HepG2 (cell line): ENCODE data around the gene BBS4. TPM values are rescaled to one million over a fixed set of nuclear protein-coding genes. Genes with fewer than 3 reads are reported as not detected.

Source experiments
- ARID5B ChIP-seq: IDR thresholded peaks from 2 replicates; pipeline ENCODE4 v1.4.0; 2020; ENCODE audit warnings: mild to moderate bottlenecking, missing genetic modification reagents
- BCLAF1 ChIP-seq: fragments of 450-650 bp; IDR thresholded peaks from 2 replicates; pipeline ENCODE4 v1.6.1; 2017; ENCODE audit warnings: mild to moderate bottlenecking
- FOXA3 ChIP-seq: IDR thresholded peaks from 2 replicates; pipeline ENCODE4 v1.6.1; 2016; ENCODE audit warnings: missing genetic modification reagents, missing compliant biosample characterization
- HHEX ChIP-seq: IDR thresholded peaks from 2 replicates; pipeline ENCODE4 v1.6.1; 2016; ENCODE audit warnings: control low read depth
- HNRNPLL ChIP-seq: fragments of 200-400 bp; formaldehyde crosslinking; IDR thresholded peaks from 2 replicates; pipeline ENCODE4 v1.6.1; 2017; ENCODE audit warnings: mild to moderate bottlenecking, low read depth, low read length; ENCODE audit not compliant: poor library complexity, severe bottlenecking
- ISX ChIP-seq: sonication (generic); formaldehyde crosslinking; conservative IDR thresholded peaks from 2 replicates; pipeline ENCODE4 v1.5.0; 2020; ENCODE audit warnings: missing genetic modification reagents
- KDM3A ChIP-seq: IDR thresholded peaks from 2 replicates; pipeline ENCODE4 v1.6.1; 2018; ENCODE audit warnings: low read depth, missing compliant biosample characterization
- MEF2D ChIP-seq: sonication (generic); formaldehyde crosslinking; IDR thresholded peaks from 2 replicates; pipeline ENCODE4 v1.5.1; 2020; ENCODE audit warnings: mild to moderate bottlenecking, missing genetic modification reagents
- NFIB ChIP-seq: sonication (generic); formaldehyde crosslinking; IDR thresholded peaks from 2 replicates; pipeline ENCODE4 v1.9.0; 2021; ENCODE audit warnings: missing genetic modification reagents, mild to moderate bottlenecking, borderline replicate concordance
- NR2F1 ChIP-seq, 2 experiments: fragments of 450-650 bp in 1 of 2; formaldehyde crosslinking in 1 of 2; IDR thresholded peaks; 2 replicates each; pipeline versions ENCODE4 v1.5.0 to v1.6.1; 2016 to 2020; ENCODE audit warnings: mild to moderate bottlenecking in 1 of 2, missing compliant biosample characterization in 1 of 2, missing genetic modification reagents in 1 of 2, moderate library complexity in 1 of 2
- SOX13 ChIP-seq, 3 experiments: fragments of 450-650 bp in 1 of 3; sonication (generic) in 1 of 3; formaldehyde crosslinking in 1 of 3; IDR thresholded peaks in 2 of 3; conservative IDR thresholded peaks in 1 of 3; 2 replicates each; pipeline versions ENCODE4 v1.5.0 to v1.6.1; 2016 to 2020; ENCODE audit warnings: antibody characterized with exemption in 1 of 3, mild to moderate bottlenecking in 1 of 3, missing compliant biosample characterization in 1 of 3, missing genetic modification reagents in 1 of 3, moderate library complexity in 1 of 3
- TAF15 ChIP-seq: fragments of 200-400 bp; formaldehyde crosslinking; IDR thresholded peaks from one replicate; pipeline ENCODE4 v1.6.1; 2018; ENCODE audit warnings: mild to moderate bottlenecking, low read depth, low read length; ENCODE audit not compliant: poor library complexity, severe bottlenecking
- TARDBP ChIP-seq: sonication (generic); formaldehyde crosslinking; IDR thresholded peaks from 2 replicates; pipeline ENCODE4 v1.8.0; 2022; ENCODE audit warnings: mild to moderate bottlenecking, missing genetic modification reagents
- TCF12 ChIP-seq, 2 experiments: fragments of 450-650 bp in 1 of 2; sonication (generic) in 1 of 2; formaldehyde crosslinking in 1 of 2; IDR thresholded peaks; 2 replicates each; pipeline versions ENCODE4 v1.6.1 to v1.8.0; 2017 to 2022; ENCODE audit warnings: antibody characterized with exemption in 1 of 2, mild to moderate bottlenecking in 1 of 2, missing genetic modification reagents in 1 of 2, moderate library complexity in 1 of 2
- ZBTB7A ChIP-seq: sonication (generic); formaldehyde crosslinking; IDR thresholded peaks from 2 replicates; pipeline ENCODE4 v1.8.0; 2022; ENCODE audit warnings: mild to moderate bottlenecking, missing genetic modification reagents
- ZNF101 ChIP-seq: sonication (generic); formaldehyde crosslinking; IDR thresholded peaks from 2 replicates; pipeline ENCODE4 v1.4.0; 2020; ENCODE audit warnings: mild to moderate bottlenecking, low read depth, missing genetic modification reagents, borderline replicate concordance
- ZNF253 ChIP-seq: sonication (generic); formaldehyde crosslinking; IDR thresholded peaks from 2 replicates; pipeline ENCODE4 v1.8.0; 2022; ENCODE audit warnings: mild to moderate bottlenecking, missing genetic modification reagents, borderline replicate concordance
- ZNF263 ChIP-seq: sonication (generic); formaldehyde crosslinking; IDR thresholded peaks from 2 replicates; pipeline ENCODE4 v1.4.0; 2020; ENCODE audit warnings: missing genetic modification reagents
- ZNF446 ChIP-seq: sonication (generic); formaldehyde crosslinking; IDR thresholded peaks from 2 replicates; pipeline ENCODE4 v1.5.0; 2020; ENCODE audit warnings: mild to moderate bottlenecking, missing genetic modification reagents
- ZNF576 ChIP-seq: sonication (generic); formaldehyde crosslinking; IDR thresholded peaks from 2 replicates; pipeline ENCODE4 v1.4.0; 2020; ENCODE audit warnings: mild to moderate bottlenecking, missing genetic modification reagents
- polyA plus RNA-seq, 8 experiments: library from polyadenylated mRNA; depleted of rRNA in 3 of 8; stranded (reverse) in 7 of 8; unstranded in 1 of 8; fragments of >200 nt; fragmentation: Illumina TruSeq in 4 of 8; extraction: Trizol in 4 of 8; gene quantifications; 2 replicates each; pipeline versions ENCODE4 v1.2.1 to v1.2.3, GENCODE V29; 2011 to 2016; ENCODE audit warnings: low read depth in 4 of 8, missing spikeins in 1 of 8, mixed read lengths in 1 of 8; ENCODE audit not compliant: insufficient read depth in 1 of 8
- total RNA-seq, 5 experiments: library from RNA; depleted of rRNA; stranded (reverse); fragments of >200 nt; fragmentation: Illumina TruSeq; extraction: Trizol; gene quantifications; 2 replicates each; pipeline ENCODE4 v1.2.3, GENCODE V29; 2016; ENCODE audit warnings: low read depth in 1 of 5
- TF ChIP-seq, protein P1 (sequence below): IDR thresholded peaks from 2 replicates; pipeline ENCODE4 v1.6.1; 2016; ENCODE audit warnings: missing genetic modification reagents, missing compliant biosample characterization
- TF ChIP-seq, protein P2 (sequence below): sonication (generic); formaldehyde crosslinking; IDR thresholded peaks from 2 replicates; pipeline ENCODE4 v1.4.0; 2020; ENCODE audit warnings: missing genetic modification reagents

The BBS4 gene
- total and polyA plus RNA-seq, 2 of the 13 experiments (the other 11 are each of a cell fraction or from before 2014, with no cell fraction given) = 16.0 to 21.3 TPM

GRCh38 chr15:72727154-72727553 is 41.1 kb downstream of the BBS4 start (continued):
- TF ChIP-seq SOX13 (IDR thresholded peaks at IDR 0.05) (no peak), SOX13 (CRISPR knock-in tag; conservative IDR thresholded peaks at IDR 0.05 in 1 of 2, IDR thresholded peaks at IDR 0.05 in 1 of 2) (peak in 1 of 2 experiments; percentile 79; a peak in 2 of 4 replicates), TARDBP (CRISPR knock-in tag) (no peak), KDM3A (no peak), HNRNPLL (no peak), HHEX (no peak), FOXA3 (CRISPR knock-in tag) (peak; percentile 58), ZNF101 (CRISPR knock-in tag) (no peak), TCF12 (IDR thresholded peaks at IDR 0.05) (no peak), TCF12 (CRISPR knock-in tag; IDR thresholded peaks at IDR 0.05) (no peak), ARID5B (CRISPR knock-in tag) (0 out of 2 replicates have a peak, but pooled peaks have one; percentile 27), NFIB (CRISPR knock-in tag) (no peak), TAF15 (no peak), MEF2D (CRISPR knock-in tag) (no peak), ZNF446 (CRISPR knock-in tag) (no peak), ZNF576 (CRISPR knock-in tag) (no peak), ZNF253 (CRISPR knock-in tag) (no peak), NR2F1 (CRISPR knock-in tag; IDR thresholded peaks at IDR 0.05) (no peak), ZNF263 (CRISPR knock-in tag) (no peak), ISX (CRISPR knock-in tag) (no peak), ZBTB7A (CRISPR knock-in tag) (no peak), BCLAF1 (no peak)
- TF ChIP-seq, protein P1, sequence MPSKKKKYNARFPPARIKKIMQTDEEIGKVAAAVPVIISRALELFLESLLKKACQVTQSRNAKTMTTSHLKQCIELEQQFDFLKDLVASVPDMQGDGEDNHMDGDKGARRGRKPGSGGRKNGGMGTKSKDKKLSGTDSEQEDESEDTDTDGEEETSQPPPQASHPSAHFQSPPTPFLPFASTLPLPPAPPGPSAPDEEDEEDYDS = no peak
- TF ChIP-seq, protein P2, sequence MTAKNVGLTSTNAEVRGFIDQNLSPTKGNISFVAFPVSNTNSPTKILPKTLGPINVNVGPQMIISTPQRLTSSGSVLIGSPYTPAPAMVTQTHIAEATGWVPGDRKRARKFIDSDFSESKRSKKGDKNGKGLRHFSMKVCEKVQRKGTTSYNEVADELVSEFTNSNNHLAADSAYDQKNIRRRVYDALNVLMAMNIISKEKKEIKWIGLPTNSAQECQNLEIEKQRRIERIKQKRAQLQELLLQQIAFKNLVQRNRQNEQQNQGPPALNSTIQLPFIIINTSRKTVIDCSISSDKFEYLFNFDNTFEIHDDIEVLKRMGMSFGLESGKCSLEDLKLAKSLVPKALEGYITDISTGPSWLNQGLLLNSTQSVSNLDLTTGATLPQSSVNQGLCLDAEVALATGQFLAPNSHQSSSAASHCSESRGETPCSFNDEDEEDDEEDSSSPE = no peak
